HepG2 (cell line): ENCODE data around the gene TMX4. TPM values are rescaled to one million over a fixed set of nuclear protein-coding genes. Genes with fewer than 3 reads are reported as not detected.
A peak's percentile ranks its signal among the peaks of the same experiment; 100 is the strongest.

Experiments used
- AKNA ChIP-seq: sonication (generic); formaldehyde crosslinking; IDR thresholded peaks from 2 replicates; pipeline ENCODE4 v1.4.0; 2020; ENCODE audit warnings: missing genetic modification reagents, borderline replicate concordance
- ESRRA ChIP-seq: sonication (generic); formaldehyde crosslinking; IDR thresholded peaks from 2 replicates; pipeline ENCODE4 v1.5.1; 2020; ENCODE audit warnings: mild to moderate bottlenecking, low read depth, missing genetic modification reagents
- HBP1 ChIP-seq: IDR thresholded peaks from 2 replicates; pipeline ENCODE4 v1.6.1; 2016; ENCODE audit warnings: low read depth, control low read depth
- KDM2A ChIP-seq: sonication (generic); formaldehyde crosslinking; IDR thresholded peaks from 2 replicates; pipeline ENCODE4 v1.4.0; 2020; ENCODE audit warnings: low read depth, missing genetic modification reagents, borderline replicate concordance
- MED13 ChIP-seq: sonication (generic); formaldehyde crosslinking; IDR thresholded peaks from 2 replicates; pipeline ENCODE4 v1.5.0; 2020; ENCODE audit warnings: missing genetic modification reagents
- NCOA1 ChIP-seq: sonication (generic); formaldehyde crosslinking; IDR thresholded peaks from 2 replicates; pipeline ENCODE4 v1.9.0; 2021; ENCODE audit warnings: missing genetic modification reagents
- PBX2 ChIP-seq: IDR thresholded peaks from 2 replicates; pipeline ENCODE4 v1.6.1; 2016; ENCODE audit warnings: control low read depth
- POGZ ChIP-seq: sonication (generic); formaldehyde crosslinking; IDR thresholded peaks from 2 replicates; pipeline ENCODE4 v1.4.0; 2020; ENCODE audit warnings: mild to moderate bottlenecking, missing genetic modification reagents
- SRSF4 ChIP-seq: fragments of 200-400 bp; formaldehyde crosslinking; IDR thresholded peaks from one replicate; pipeline ENCODE4 v1.6.1; 2018; ENCODE audit warnings: mild to moderate bottlenecking, low read depth, low read length, moderate library complexity; ENCODE audit not compliant: poor library complexity, severe bottlenecking
- TBP ChIP-seq: sonication (generic); formaldehyde crosslinking; IDR thresholded peaks from 2 replicates; pipeline ENCODE4 v1.5.0; 2020; ENCODE audit warnings: missing genetic modification reagents
- TGIF2 ChIP-seq: IDR thresholded peaks from 2 replicates; pipeline ENCODE4 v1.6.1; 2016; ENCODE audit warnings: control low read depth, missing compliant biosample characterization
- ZFP41 ChIP-seq: sonication (generic); formaldehyde crosslinking; IDR thresholded peaks from 2 replicates; pipeline ENCODE4 v1.4.0; 2020; ENCODE audit warnings: mild to moderate bottlenecking, missing genetic modification reagents, borderline replicate concordance
- ZNF142 ChIP-seq: sonication (generic); formaldehyde crosslinking; IDR thresholded peaks from 2 replicates; pipeline ENCODE4 v1.4.0; 2020; ENCODE audit warnings: missing genetic modification reagents
- ZNF547 ChIP-seq: sonication (generic); formaldehyde crosslinking; IDR thresholded peaks from 2 replicates; pipeline ENCODE4 v1.5.1; 2020; ENCODE audit warnings: mild to moderate bottlenecking, missing genetic modification reagents
- ZNF790 ChIP-seq: sonication (generic); formaldehyde crosslinking; IDR thresholded peaks from 2 replicates; pipeline ENCODE4 v1.8.0; 2022; ENCODE audit warnings: missing genetic modification reagents, mild to moderate bottlenecking, borderline replicate concordance
- polyA plus RNA-seq, 8 experiments: library from polyadenylated mRNA; depleted of rRNA in 3 of 8; stranded (reverse) in 7 of 8; unstranded in 1 of 8; fragments of >200 nt; fragmentation: Illumina TruSeq in 4 of 8; extraction: Trizol in 4 of 8; gene quantifications; 2 replicates each; pipeline versions ENCODE4 v1.2.1 to v1.2.3, GENCODE V29; 2011 to 2016; ENCODE audit warnings: low read depth in 4 of 8, missing spikeins in 1 of 8, mixed read lengths in 1 of 8; ENCODE audit not compliant: insufficient read depth in 1 of 8
- total RNA-seq, 5 experiments: library from RNA; depleted of rRNA; stranded (reverse); fragments of >200 nt; fragmentation: Illumina TruSeq; extraction: Trizol; gene quantifications; 2 replicates each; pipeline ENCODE4 v1.2.3, GENCODE V29; 2016; ENCODE audit warnings: low read depth in 1 of 5

Gene TMX4
- total and polyA plus RNA-seq, 2 of the 13 experiments (the other 11 are each of a cell fraction or from before 2014, with no cell fraction given): 7.6 to 21.4 TPM

GRCh38 chr20:8019246-8019997, at the start of gene TMX4 (continued):
- TF ChIP-seq AKNA (peak; percentile 56; the same call in 1 of the 2 replicates), TBP (CRISPR knock-in tag) (peak; percentile 91), ESRRA (CRISPR knock-in tag) (peak; percentile 63; the same call in 1 of the 2 replicates), PBX2 (CRISPR knock-in tag) (no peak), KDM2A (peak; percentile 95), ZNF790 (peak; percentile 95; the same call in 1 of the 2 replicates), MED13 (CRISPR knock-in tag) (peak; percentile 92), ZFP41 (CRISPR knock-in tag) (no peak), TGIF2 (CRISPR knock-in tag) (peak; percentile 80; the same call in 1 of the 2 replicates), POGZ (CRISPR knock-in tag) (peak; percentile 89), HBP1 (CRISPR knock-in tag) (no peak), SRSF4 (peak; percentile 90), ZNF142 (CRISPR knock-in tag) (peak; percentile 100), ZNF547 (CRISPR knock-in tag) (peak; percentile 95), NCOA1 (CRISPR knock-in tag) (peak; percentile 66; the same call in 1 of the 2 replicates)
